AG10803 (cell line): Measurements from ENCODE around the gene TAOK1.

Experiments
- DNase-seq: peaks from one replicate; pipeline ENCODE4 v3.0.0; 2010; ENCODE audit warnings: low read depth
- H3K4me3 ChIP-seq: 2 replicates; pipeline ENCODE4 v1.5.1; 2011; ENCODE audit warnings: mild to moderate bottlenecking, low read length, control low read depth
- CTCF ChIP-seq: conservative IDR thresholded peaks from 2 replicates; pipeline ENCODE4 v1.5.1; 2011; ENCODE audit warnings: mild to moderate bottlenecking, low read length, control low read depth, inconsistent platforms

Gene TAOK1

DNA sequence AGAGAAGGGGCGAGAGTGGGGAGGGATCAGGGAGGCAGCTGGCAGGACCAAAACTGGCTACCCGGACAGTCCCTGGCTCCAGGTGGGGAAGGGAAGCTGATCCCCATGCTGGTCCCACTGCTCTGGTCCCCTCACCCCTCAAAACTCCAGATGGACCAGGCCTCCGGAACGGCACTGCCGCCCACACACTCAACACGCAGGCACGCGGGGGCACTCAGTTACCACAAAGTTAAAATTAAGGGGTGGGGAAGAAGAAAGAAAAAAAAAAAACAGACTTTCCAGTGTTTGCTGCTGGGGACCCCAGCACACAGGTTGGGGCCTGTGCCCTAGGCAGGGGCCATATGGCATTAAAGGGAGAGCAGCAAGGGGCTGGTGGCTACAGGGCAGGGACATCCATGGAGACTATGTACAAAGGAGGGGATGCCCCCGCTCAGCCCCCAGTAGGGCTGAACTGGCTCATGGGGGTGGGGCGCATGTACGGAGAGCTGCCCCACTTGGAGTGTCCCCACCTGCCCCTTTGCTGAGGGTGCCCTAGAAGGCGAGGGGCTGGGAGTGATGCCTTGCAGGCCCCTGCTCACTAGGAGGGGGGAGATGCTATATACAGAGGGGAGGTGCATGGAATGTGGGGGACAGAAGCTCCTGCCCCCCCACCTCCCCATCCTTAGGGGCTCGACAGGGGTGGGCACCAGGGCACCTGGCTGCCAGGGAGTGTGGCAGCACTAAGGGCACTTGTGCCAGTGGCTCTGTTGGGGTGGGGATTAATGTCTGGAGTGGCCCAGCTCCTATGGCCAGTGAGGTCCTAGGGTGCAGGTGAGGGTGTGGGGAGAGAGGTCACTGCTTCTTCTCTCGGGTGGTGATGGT lies 183.9 kb downstream of the TAOK1 start:
- DNase-seq = no peak
- no peak overlapping the region for H3K4me3 ChIP-seq
- TF ChIP-seq CTCF = no peak

GRCh38 chr17:29574732-29575510 lies 184.8 kb downstream of the TAOK1 start:
- DNase-seq = no peak
- H3K4me3 ChIP-seq = no peak overlapping the region
- TF ChIP-seq CTCF = no peak

- no peak for TF ChIP-seq CTCF
- no peak overlapping the region for H3K4me3 ChIP-seq
- no peak for DNase-seq
Observed at GRCh38 chr17:29575511-29576213, 185.5 kb downstream of the TAOK1 start.

DNA sequence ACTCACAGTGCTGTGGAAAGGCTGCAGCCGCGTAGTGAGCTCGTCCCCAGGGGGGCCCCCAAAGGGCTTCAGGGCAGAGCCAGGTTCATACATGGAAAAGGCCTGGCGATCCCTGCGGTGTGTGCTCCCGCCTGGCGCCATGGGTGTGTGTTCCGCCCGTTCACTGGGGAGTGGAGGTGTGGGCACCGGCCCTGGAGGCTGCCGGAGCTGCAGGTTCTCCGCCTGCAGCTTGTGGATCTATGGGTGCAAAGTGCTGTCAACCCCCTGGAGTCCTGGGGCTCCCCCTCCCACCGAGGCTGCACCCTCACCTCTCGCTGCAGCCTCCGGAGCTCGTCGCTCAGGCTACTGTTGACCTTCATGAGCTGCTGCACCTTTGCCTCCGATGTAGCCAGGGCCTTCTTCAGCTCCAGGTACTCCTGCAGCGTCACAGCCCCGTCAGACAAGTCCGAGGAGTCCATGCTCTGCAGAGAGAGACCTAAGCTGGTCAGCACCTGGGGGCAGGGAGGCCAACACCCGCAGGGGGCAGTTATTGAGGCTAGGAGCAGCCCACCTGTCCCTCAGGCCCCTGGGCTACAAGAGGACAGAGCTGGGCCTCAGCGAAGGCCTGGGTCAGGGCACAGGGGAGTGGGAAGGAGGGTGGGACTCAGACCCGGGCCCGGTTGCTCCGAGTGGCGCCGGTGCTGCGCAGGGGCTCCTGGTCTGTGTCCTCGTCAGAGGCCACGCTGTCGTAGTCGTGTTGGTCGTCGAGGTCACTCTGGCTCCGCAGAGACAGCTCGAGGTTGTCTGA lies 186.2 kb downstream of the TAOK1 start:
- no peak for DNase-seq
- TF ChIP-seq CTCF = no peak
- H3K4me3 ChIP-seq = no peak overlapping the region

GRCh38 chr17:29577001-29577370 lies 186.8 kb downstream of the TAOK1 start:
- TF ChIP-seq CTCF = no peak
- no peak for DNase-seq
- H3K4me3 ChIP-seq = no peak overlapping the region

GRCh38 chr17:29577385-29578211 lies 187.4 kb downstream of the TAOK1 start:
- peak; percentile 68 for DNase-seq
- H3K4me3 ChIP-seq = peak overlapping the region; percentile 22
- no peak for TF ChIP-seq CTCF
